Neural progenitor cell (in vitro differentiated cells): ENCODE data around the gene OR2B6. TPM values are rescaled to one million over a fixed set of nuclear protein-coding genes. Genes with fewer than 3 reads are reported as not detected.

Source experiments
- DNase-seq: peaks from one replicate; pipeline ENCODE4 v3.0.0-alpha.2; 2016; ENCODE audit warnings: low spot score
- H2AFZ ChIP-seq: fragments of 200-600 bp; sonication (generic); replicated peaks from 2 replicates; pipeline ENCODE4 v1.6.1; 2016; ENCODE audit warnings: antibody characterized with exemption
- H3F3A ChIP-seq: fragments of 200-600 bp; sonication (generic); 2 replicates; pipeline ENCODE4 v1.6.1; 2016; ENCODE audit warnings: antibody characterized with exemption, low read depth
- H3K27ac ChIP-seq: fragments of 200-600 bp; sonication (generic); 2 replicates; pipeline ENCODE4 v1.5.1; 2016; ENCODE audit warnings: mild to moderate bottlenecking
- H3K27me3 ChIP-seq: fragments of 200-600 bp; sonication (generic); 2 replicates; pipeline ENCODE4 v1.6.1; 2016; ENCODE audit warnings: mild to moderate bottlenecking, moderate library complexity
- H3K36me3 ChIP-seq: fragments of 200-600 bp; sonication (generic); 2 replicates; pipeline ENCODE4 v1.5.1; 2016
- H3K4me1 ChIP-seq: fragments of 200-600 bp; sonication (generic); 2 replicates; pipeline ENCODE4 v1.6.1; 2016; ENCODE audit warnings: mixed run types
- H3K4me2 ChIP-seq: fragments of 200-600 bp; sonication (generic); 2 replicates; pipeline ENCODE4 v1.6.1; 2016
- H3K4me3 ChIP-seq: fragments of 200-600 bp; sonication (generic); 2 replicates; pipeline ENCODE4 v1.5.1; 2016
- H3K79me2 ChIP-seq: fragments of 200-600 bp; sonication (generic); 2 replicates; pipeline ENCODE4 v1.6.1; 2016; ENCODE audit warnings: low read depth
- H3K9ac ChIP-seq: fragments of 200-600 bp; sonication (generic); 2 replicates; pipeline ENCODE4 v1.6.1; 2016
- H3K9me3 ChIP-seq: fragments of 200-600 bp; sonication (generic); 2 replicates; pipeline ENCODE4 v1.5.1; 2016; ENCODE audit warnings: low read depth
- H4K20me1 ChIP-seq: fragments of 200-600 bp; sonication (generic); 2 replicates; pipeline ENCODE4 v1.6.1; 2016; ENCODE audit warnings: low read depth
- H3K27ac Mint-ChIP-seq: 3 replicates; pipeline ENCODE4 v1.8.0; 2021; ENCODE audit warnings: mixed read lengths
- H3K27me3 Mint-ChIP-seq: 2 replicates; pipeline ENCODE4 v1.8.0; 2022; ENCODE audit warnings: low read depth, mild to moderate bottlenecking, inconsistent platforms, moderate library complexity, mixed read lengths; ENCODE audit not compliant: insufficient read depth
- H3K36me3 Mint-ChIP-seq: 3 replicates; pipeline ENCODE4 v1.8.0; 2021; ENCODE audit warnings: mixed read lengths
- H3K4me1 Mint-ChIP-seq: 3 replicates; pipeline ENCODE4 v1.8.0; 2021; ENCODE audit warnings: mixed read lengths
- H3K4me3 Mint-ChIP-seq: 3 replicates; pipeline ENCODE4 v1.8.0; 2021; ENCODE audit warnings: mild to moderate bottlenecking, moderate library complexity, mixed read lengths
- H3K9me3 Mint-ChIP-seq: 3 replicates; pipeline ENCODE4 v1.8.0; 2020; ENCODE audit warnings: mixed read lengths
- CTCF ChIP-seq: fragments of 200-600 bp; sonication (generic); IDR thresholded peaks from 2 replicates; pipeline ENCODE4 v1.5.1; 2017; ENCODE audit warnings: antibody characterized with exemption, mild to moderate bottlenecking
- EZH2 ChIP-seq: fragments of 200-600 bp; sonication (generic); IDR thresholded peaks from 2 replicates; pipeline ENCODE4 v1.6.1; 2017; ENCODE audit warnings: antibody characterized with exemption, mild to moderate bottlenecking, moderate library complexity
- EZH2phosphoT487 ChIP-seq: fragments of 200-600 bp; sonication (generic); IDR thresholded peaks from 2 replicates; pipeline ENCODE4 v1.6.1; 2017; ENCODE audit warnings: antibody characterized with exemption
- total RNA-seq: library from RNA; depleted of rRNA; stranded (reverse); fragments of >200 nt; gene quantifications from 2 replicates; pipeline ENCODE4 v1.2.3, GENCODE V29; 2015; ENCODE audit warnings: low replicate concordance

Gene OR2B6
- total RNA-seq, 1 donor from 2014 or later, result not detected

DNA sequence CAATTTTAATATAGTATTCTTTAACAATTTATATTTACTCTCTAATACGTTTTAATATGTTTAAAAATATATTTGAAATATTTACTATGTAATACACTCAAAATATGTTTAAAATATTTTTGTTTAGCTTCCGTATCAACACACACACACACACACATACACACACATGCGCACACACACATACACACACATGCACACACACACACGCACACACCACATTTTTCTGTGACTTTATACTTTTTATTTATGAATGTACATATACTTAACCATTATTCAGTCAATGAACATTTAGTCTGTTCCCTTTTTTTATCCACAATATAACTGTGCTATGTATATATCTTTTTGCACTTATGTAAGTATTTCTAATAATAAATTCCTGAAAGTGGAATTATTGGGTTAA lies 15.7 kb downstream of the OR2B6 start:
- Histone ChIP-seq H2AFZ (no peak overlapping the region), H3K27me3 (peaks cover 11% of the 10 kb centered on the region), H3K9ac (no peak overlapping the region), H3K27ac (no peak overlapping the region), H3K4me1 (no peaks in the 10 kb centered on the region), H3K4me3 (no peak overlapping the region), H3K4me2 (no peak overlapping the region), H3F3A (no peaks in the 10 kb centered on the region), H3K36me3 (no peaks in the 10 kb centered on the region), H3K9me3 (peaks cover 7% of the 10 kb centered on the region), H4K20me1 (no peaks in the 10 kb centered on the region), H3K79me2 (no peaks in the 10 kb centered on the region)
- Mint-ChIP-seq H3K4me1 (peaks cover 9% of the 10 kb centered on the region), H3K36me3 (no peaks in the 10 kb centered on the region), H3K27ac (no peak overlapping the region), H3K9me3 (peaks cover 8% of the 10 kb centered on the region), H3K4me3 (no peak overlapping the region), H3K27me3 (no peaks in the 10 kb centered on the region)
- DNase-seq, result no peak
- TF ChIP-seq CTCF (no peak), EZH2phosphoT487 (no peak), EZH2 (no peak)

DNA sequence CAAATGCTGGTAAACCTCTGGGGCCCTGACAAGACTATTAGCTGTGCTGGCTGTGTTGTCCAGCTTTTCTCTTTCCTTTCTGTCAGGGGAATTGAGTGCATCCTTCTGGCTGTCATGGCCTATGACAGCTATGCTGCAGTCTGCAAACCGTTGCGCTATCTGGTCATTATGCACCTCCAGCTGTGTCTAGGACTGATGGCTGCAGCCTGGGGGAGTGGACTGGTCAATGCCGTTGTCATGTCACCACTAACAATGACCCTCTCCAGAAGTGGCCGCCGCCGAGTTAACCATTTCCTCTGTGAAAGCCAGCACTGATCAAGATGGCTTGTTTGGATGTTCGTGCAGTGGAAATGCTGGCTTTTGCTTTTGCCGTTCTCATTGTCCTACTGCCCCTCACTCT lies 20.3 kb downstream of the OR2B6 start:
- Mint-ChIP-seq H3K4me1 (peaks cover 17% of the 10 kb centered on the region), H3K27ac (peak overlapping the region; percentile 27), H3K9me3 (no peaks in the 10 kb centered on the region), H3K27me3 (no peaks in the 10 kb centered on the region), H3K4me3 (no peak overlapping the region), H3K36me3 (no peaks in the 10 kb centered on the region)
- DNase-seq, result peak; percentile 9
- Histone ChIP-seq H3K9me3 (no peaks in the 10 kb centered on the region), H3K4me3 (no peak overlapping the region), H3K27me3 (peaks cover 11% of the 10 kb centered on the region), H3K4me2 (no peak overlapping the region), H2AFZ (no peak overlapping the region), H4K20me1 (no peaks in the 10 kb centered on the region), H3K27ac (no peak overlapping the region), H3F3A (no peaks in the 10 kb centered on the region), H3K9ac (no peak overlapping the region), H3K36me3 (no peaks in the 10 kb centered on the region), H3K79me2 (no peaks in the 10 kb centered on the region), H3K4me1 (no peaks in the 10 kb centered on the region)
- TF ChIP-seq EZH2phosphoT487 (no peak), CTCF (no peak), EZH2 (no peak)

GRCh38 chr6:27978705-27979104 lies 21.7 kb downstream of the OR2B6 start:
- no peak overlapping the region for H3K4me2 ChIP-seq
- no peak for DNase-seq
- no peak overlapping the region for H3K9ac ChIP-seq
- TF ChIP-seq CTCF (no peak), EZH2phosphoT487 (no peak), EZH2 (no peak)
- H3K4me1 ChIP-seq, result no peaks in the 10 kb centered on the region
- H3K27ac ChIP-seq, result no peak overlapping the region
- Mint-ChIP-seq H3K4me1 (peaks cover 17% of the 10 kb centered on the region), H3K27me3 (no peaks in the 10 kb centered on the region), H3K36me3 (no peaks in the 10 kb centered on the region), H3K27ac (no peak overlapping the region), H3K4me3 (no peak overlapping the region), H3K9me3 (no peaks in the 10 kb centered on the region)
- peaks cover 11% of the 10 kb centered on the region for H3K27me3 ChIP-seq
- H3K36me3 ChIP-seq, result no peaks in the 10 kb centered on the region
- H3K4me3 ChIP-seq, result no peak overlapping the region
- H2AFZ ChIP-seq, result no peak overlapping the region
- no peaks in the 10 kb centered on the region for H4K20me1 ChIP-seq
- no peaks in the 10 kb centered on the region for H3K79me2 ChIP-seq
- no peaks in the 10 kb centered on the region for H3K9me3 ChIP-seq
- H3F3A ChIP-seq, result no peaks in the 10 kb centered on the region

GRCh38 chr6:27980111-27980510 lies 23.1 kb downstream of the OR2B6 start:
- no peak overlapping the region for H2AFZ ChIP-seq
- H3K4me2 ChIP-seq, result no peak overlapping the region
- no peaks in the 10 kb centered on the region for H3K36me3 ChIP-seq
- H3K27me3 Mint-ChIP-seq, result no peaks in the 10 kb centered on the region
- DNase-seq, result peak; percentile 17
- H3K27ac Mint-ChIP-seq, result no peak overlapping the region
- no peaks in the 10 kb centered on the region for H3K9me3 ChIP-seq
- H3K79me2 ChIP-seq, result no peaks in the 10 kb centered on the region
- H3K4me3 ChIP-seq, result no peak overlapping the region
- H3K4me1 ChIP-seq, result no peaks in the 10 kb centered on the region
- H4K20me1 ChIP-seq, result no peaks in the 10 kb centered on the region
- peaks cover 17% of the 10 kb centered on the region for H3K4me1 Mint-ChIP-seq
- H3K36me3 Mint-ChIP-seq, result no peaks in the 10 kb centered on the region
- H3K9me3 Mint-ChIP-seq, result no peaks in the 10 kb centered on the region
- TF ChIP-seq EZH2 (no peak), EZH2phosphoT487 (no peak), CTCF (no peak)
- no peak overlapping the region for H3K9ac ChIP-seq
- peaks cover 17% of the 10 kb centered on the region for H3K27me3 ChIP-seq
- no peak overlapping the region for H3K4me3 Mint-ChIP-seq
- H3F3A ChIP-seq, result no peaks in the 10 kb centered on the region
- no peak overlapping the region for H3K27ac ChIP-seq
